HepG2 (cell line): ENCODE data around the gene PLD1. TPM values are rescaled to one million over a fixed set of nuclear protein-coding genes. Genes with fewer than 3 reads are reported as not detected.

Experiments used
- ATAC-seq: fragments of 200-7000 bp; cut with Tn5 transposase; 3 replicates; pipeline ENCODE4 v1.9.1; 2020; ENCODE audit warnings: mild to moderate bottlenecking, moderate library complexity
- BruUV-seq: library from RNA; stranded (reverse); fragments of 400-500 nt; replicated peaks from 2 replicates; lab custom pipeline; 2021; lab: Mats Ljungman, UMichigan
- CTCF ChIA-PET: fragments of 300-600 bp; formaldehyde crosslinking; extraction: SDS; loops from one replicate; lab custom pipeline; 2021; ENCODE audit warnings: low total read pairs, inconsistent platforms, low intra/inter-chr PET ratio; lab: Yijun Ruan, JAX
- POLR2A ChIA-PET: fragments of 350-600 bp; sonication (Branson Sonifier 250); formaldehyde crosslinking; loops from one replicate; lab custom pipeline; 2020; ENCODE audit warnings: antibody characterized with exemption, inconsistent platforms; lab: Yijun Ruan, JAX
- DNase-seq: peaks from one replicate; pipeline ENCODE4 v3.0.0-alpha.2; 2015; ENCODE audit warnings: low spot score
- FAIRE-seq: peaks from 3 replicates; lab custom pipeline; 2011; peaks lifted over from hg19 to GRCh38; lab: Jason Lieb, UNC
- H2AFZ ChIP-seq: one replicate; pipeline ENCODE4 v1.6.1; 2011; ENCODE audit warnings: low read length, inconsistent platforms
- H3K27ac ChIP-seq: fragments of 300-600 bp; 3 replicates; pipeline ENCODE4 v1.8.0; 2011; ENCODE audit warnings: mixed run types, mild to moderate bottlenecking, mixed read lengths, low read length, inconsistent platforms; ENCODE audit not compliant: insufficient read depth; ENCODE audit errors: extremely low read length
- H3K27me3 ChIP-seq, 2 experiments: fragments of 200-600 bp in 1 of 2; 2 replicates in 1 of 2; 3 replicates in 1 of 2; pipeline versions ENCODE4 v1.6.0 to v1.8.0; 2011; ENCODE audit warnings: low read length in 2 of 2, mild to moderate bottlenecking in 2 of 2, moderate library complexity in 2 of 2, inconsistent platforms in 1 of 2; ENCODE audit not compliant: insufficient read depth in 2 of 2, control insufficient read depth in 1 of 2
- H3K36me3 ChIP-seq, 2 experiments: fragments of 200-600 bp in 1 of 2; replicated peaks in 1 of 2; 2 replicates in 1 of 2; 3 replicates in 1 of 2; pipeline versions ENCODE4 v1.5.1 to v1.8.0; 2011; ENCODE audit warnings: low read length in 2 of 2, inconsistent platforms in 1 of 2; ENCODE audit not compliant: insufficient read depth in 2 of 2, control insufficient read depth in 1 of 2
- H3K4me1 ChIP-seq: 2 replicates; pipeline ENCODE4 v1.5.1; 2012; ENCODE audit warnings: low read length, inconsistent platforms; ENCODE audit not compliant: insufficient read depth
- H3K4me2 ChIP-seq: 2 replicates; pipeline ENCODE4 v1.6.0; 2011; ENCODE audit warnings: low read depth, low read length, inconsistent platforms
- H3K4me3 ChIP-seq, 3 experiments: fragments of 200-600 bp in 1 of 3; sonication (generic), shearing (Covaris generic) in 1 of 3; replicated peaks in 1 of 3; 2 replicates each; pipeline ENCODE4 v1.5.1; 2011 to 2016; ENCODE audit warnings: low read length in 3 of 3, inconsistent platforms in 2 of 3, low read depth in 2 of 3, mild to moderate bottlenecking in 2 of 3, control low read depth in 1 of 3, mixed read lengths in 1 of 3; ENCODE audit not compliant: insufficient read depth in 1 of 3
- H3K79me2 ChIP-seq: one replicate; pipeline ENCODE4 v1.6.1; 2011; ENCODE audit warnings: low read length, inconsistent platforms; ENCODE audit not compliant: insufficient read depth
- H3K9ac ChIP-seq: 2 replicates; pipeline ENCODE4 v1.6.0; 2011; ENCODE audit warnings: mild to moderate bottlenecking, low read depth, low read length, inconsistent platforms; ENCODE audit not compliant: insufficient read depth
- H3K9me3 ChIP-seq: 2 replicates; pipeline ENCODE4 v1.5.1; 2012; ENCODE audit warnings: mild to moderate bottlenecking, low read length
- H4K20me1 ChIP-seq: 2 replicates; pipeline ENCODE4 v1.6.0; 2011; ENCODE audit warnings: inconsistent platforms, mild to moderate bottlenecking, low read length, moderate library complexity; ENCODE audit not compliant: insufficient read depth
- EP300 ChIP-seq, 3 experiments: sonication (generic) in 1 of 3; formaldehyde crosslinking in 1 of 3; IDR thresholded peaks; 2 replicates each; pipeline versions ENCODE4 v1.5.1 to v1.6.1; 2011 to 2020; ENCODE audit warnings: low read depth in 2 of 3, low read length in 2 of 3, borderline replicate concordance in 1 of 3, improper control_type of control experiment in 1 of 3, mild to moderate bottlenecking in 1 of 3, missing genetic modification reagents in 1 of 3, moderate library complexity in 1 of 3
- GMEB2 ChIP-seq: IDR thresholded peaks from 2 replicates; pipeline ENCODE4 v1.6.1; 2016; ENCODE audit warnings: missing biosample characterization, missing genetic modification reagents, low read depth
- GPN1 ChIP-seq: sonication (generic); formaldehyde crosslinking; IDR thresholded peaks from 2 replicates; pipeline ENCODE4 v1.5.1; 2020; ENCODE audit warnings: missing genetic modification reagents, borderline replicate concordance
- MAZ ChIP-seq, 2 experiments: sonication (generic) in 1 of 2; formaldehyde crosslinking in 1 of 2; IDR thresholded peaks; 2 replicates each; pipeline versions ENCODE4 v1.5.0 to v1.6.1; 2012 to 2020; ENCODE audit warnings: low read depth in 2 of 2, mild to moderate bottlenecking in 2 of 2, borderline replicate concordance in 1 of 2, improper control_type of control experiment in 1 of 2, low read length in 1 of 2, missing genetic modification reagents in 1 of 2, moderate library complexity in 1 of 2
- SIN3B ChIP-seq: fragments of 150-350 bp; IDR thresholded peaks from 2 replicates; pipeline ENCODE4 v1.6.1; 2014; ENCODE audit warnings: low read length
- THAP8 ChIP-seq: sonication (generic); formaldehyde crosslinking; IDR thresholded peaks from 2 replicates; pipeline ENCODE4 v1.5.1; 2020; ENCODE audit warnings: missing genetic modification reagents, mild to moderate bottlenecking, borderline replicate concordance
- ZFX ChIP-seq: sonication (generic); formaldehyde crosslinking; IDR thresholded peaks from 2 replicates; pipeline ENCODE4 v1.4.0; 2020; ENCODE audit warnings: mild to moderate bottlenecking, low read depth, missing genetic modification reagents, moderate library complexity
- ZNF652 ChIP-seq: IDR thresholded peaks from 2 replicates; pipeline ENCODE4 v1.6.1; 2016; ENCODE audit warnings: low read depth, borderline replicate concordance
- ZNF674 ChIP-seq: sonication (generic); formaldehyde crosslinking; IDR thresholded peaks from 2 replicates; pipeline ENCODE4 v1.5.0; 2020; ENCODE audit warnings: low read depth, mild to moderate bottlenecking, missing genetic modification reagents
- ZNF775 ChIP-seq: sonication (generic); formaldehyde crosslinking; IDR thresholded peaks from 2 replicates; pipeline ENCODE4 v1.4.0; 2020; ENCODE audit warnings: missing genetic modification reagents, mild to moderate bottlenecking, moderate library complexity, borderline replicate concordance
- WGBS: methylation state at CpG from one replicate; pipeline ENCODE4 v1.1.6; 2017; ENCODE audit warnings: low lambda C conversion rate; 5-methylcytosine and 5-hydroxymethylcytosine counted together
- in situ Hi-C: cut with HindIII; loops from 2 replicates; pipeline ENCODE4 v1.10.0; 2017; ENCODE audit warnings: low pct_unique_long_range_greater_than_20kb; ENCODE audit not compliant: extremely low pct_ligation_motif_present
- intact Hi-C: fragments of 100-400 bp; cut with micrococcal nuclease; formaldehyde crosslinking; loops from one replicate; pipeline ENCODE4 v1.10.0; 2022; ENCODE audit not compliant: unreplicated experiment
- polyA plus RNA-seq, 8 experiments: library from polyadenylated mRNA; depleted of rRNA in 3 of 8; stranded (reverse) in 7 of 8; unstranded in 1 of 8; fragments of >200 nt; fragmentation: Illumina TruSeq in 4 of 8; extraction: Trizol in 4 of 8; gene quantifications; 2 replicates each; pipeline versions ENCODE4 v1.2.1 to v1.2.3, GENCODE V29; 2011 to 2016; ENCODE audit warnings: low read depth in 4 of 8, missing spikeins in 1 of 8, mixed read lengths in 1 of 8; ENCODE audit not compliant: insufficient read depth in 1 of 8
- total RNA-seq, 5 experiments: library from RNA; depleted of rRNA; stranded (reverse); fragments of >200 nt; fragmentation: Illumina TruSeq; extraction: Trizol; gene quantifications; 2 replicates each; pipeline ENCODE4 v1.2.3, GENCODE V29; 2016; ENCODE audit warnings: low read depth in 1 of 5

PLD1 gene
- total and polyA plus RNA-seq, 2 of the 13 experiments (the other 11 are each of a cell fraction or from before 2014, with no cell fraction given) = 27.1 to 59.4 TPM

- peak; percentile 88 for DNase-seq
- POLR2A ChIA-PET = interaction anchor here (0.8 to 6.3 kb wide), 9 partner anchors 9 to 199 kb away, joined by 3 to 91 read pairs (median 15); partner anchors contain the start of genes FNDC3B and PLD1
- TF ChIP-seq ZNF652 (CRISPR knock-in tag) = no peak
- no peak for TF ChIP-seq ZNF674 (CRISPR knock-in tag)
- TF ChIP-seq GMEB2 (CRISPR knock-in tag) = no peak
- TF ChIP-seq GPN1 = no peak
- no peak for TF ChIP-seq SIN3B
- no peak for TF ChIP-seq ZNF775 (CRISPR knock-in tag)
- no peak for TF ChIP-seq THAP8
- TF ChIP-seq MAZ (IDR thresholded peaks at IDR 0.05; ENCODE audit: borderline replicate concordance, low read depth, low read length) = no peak
- 0 out of 2 replicates have a peak, but pooled peaks have one; percentile 27 for TF ChIP-seq MAZ (CRISPR knock-in tag; IDR thresholded peaks at IDR 0.05; ENCODE audit: low read depth)
- peak in 1 of 2 experiments; percentile 94; a peak in 2 of 4 replicates for TF ChIP-seq EP300 (IDR thresholded peaks at IDR 0.05; ENCODE audit: low read depth in 2 of 2, low read length in 2 of 2)
- peak; percentile 77 for TF ChIP-seq EP300 (CRISPR knock-in tag; IDR thresholded peaks at IDR 0.05; ENCODE audit: borderline replicate concordance)
- peak; percentile 63 for TF ChIP-seq ZFX
Measured at GRCh38 chr3:171842864-171843518, 32.7 kb upstream of the PLD1 start, which contains the start of gene TMEM212. Gene TMEM212 (plus strand): TSS chr3:171843349. CDS start chr3:171843384, 35 bp downstream.

More at GRCh38 chr3:171842864-171843518, 32.7 kb upstream of the PLD1 start, which contains the start of gene TMEM212:
- peak within 1 kb of the TSS; percentile 48 for H3K4me2 ChIP-seq
- H3K27ac ChIP-seq = peak within 1 kb of the TSS; percentile 100
- no TSS peak for BruUV-seq
- CTCF ChIA-PET = no interaction called here
- in situ Hi-C loops = loop anchor here (10.0 kb wide), 1 partner anchor 192 kb away; the partner anchor contains the start of gene FNDC3B
- H4K20me1 ChIP-seq = no peaks in the 10 kb centered on the region
- FAIRE-seq (peak; percentile 68), ATAC-seq (peak; percentile 40)
- intact Hi-C loops = loop anchor here (10.0 kb wide), 1 partner anchor 112 kb away; no protein-coding TSS in a partner anchor
- H3K79me2 ChIP-seq = peaks cover 19% of the 10 kb centered on the region
- peak within 1 kb of the TSS; percentile 68 for H3K9ac ChIP-seq
- peaks cover 99% of the 10 kb centered on the region for H3K4me1 ChIP-seq
- H2AFZ ChIP-seq = no peak within 1 kb of the TSS
- no peaks in the 10 kb centered on the region for H3K27me3 ChIP-seq
- 38% methylated on average over 5 of the region's 5 CpGs for WGBS
- H3K4me3 ChIP-seq = peak within 1 kb of the TSS in 1 of 3 experiments; percentile 27; a peak in 1 of 6 replicates
- H3K9me3 ChIP-seq = no peaks in the 10 kb centered on the region
- no peaks in the 10 kb centered on the region for H3K36me3 ChIP-seq
